ENCODE measurements around the gene ADGRL1. TPM values are rescaled to one million over a fixed set of nuclear protein-coding genes. Genes with fewer than 3 reads are reported as not detected.
"Not testable (repeated sequence)": the region's sequence is repeated elsewhere in the genome, so short reads cannot be mapped to it uniquely, and the experiment has no call there.

Gene ADGRL1
- total RNA-seq, 2 experiments from 2014 or later, result 22.2 to 23.9 TPM

- DNase-seq (peak in 8 of 14 experiments; percentile 9 to 73 (median 20)), ATAC-seq (ENCODE audit: poor library complexity) (peak; percentile 18)
- CTCF ChIA-PET; H3K27ac Mint-ChIP-seq; H3K9me3 ChIP-seq (ENCODE audit: control insufficient read depth in 1 of 2, insufficient read depth in 1 of 2, low read length in 2 of 2); H3K27me3 ChIP-seq (ENCODE audit: control insufficient read depth in 1 of 2, insufficient read depth in 2 of 2, low read length in 2 of 2); H3K27ac ChIP-seq (ENCODE audit: low read depth in 1 of 2, low read length in 2 of 2); H3K27me3 Mint-ChIP-seq; H3K4me3 ChIP-seq (ENCODE audit: low read length); H3K9me3 Mint-ChIP-seq; H3K36me3 ChIP-seq (ENCODE audit: insufficient read depth, low read length); H3K4me3 Mint-ChIP-seq: not testable (repeated sequence)
- intact Hi-C loops (cut with DNase I, micrococcal nuclease), result loop anchor here in 1 of 2 experiments (5.0 kb wide), 1 partner anchor 324 kb away; no protein-coding TSS in a partner anchor
- H3K4me1 ChIP-seq (ENCODE audit: insufficient read depth, low read length), result peaks cover 38% of the 10 kb centered on the region
- POLR2A ChIA-PET, result interaction anchor here (0.6 to 1.2 kb wide), 2 partner anchors 69 to 289 kb away, joined by 3 to 4 read pairs; partner anchors contain the start of gene ASF1B
- H3K4me1 Mint-ChIP-seq (ENCODE audit: low read depth), result peaks cover 53% of the 10 kb centered on the region
- peaks cover 13% of the 10 kb centered on the region for H3K36me3 Mint-ChIP-seq (ENCODE audit: low read depth)
Observed at GRCh38 chr19:14206308-14206707, 339 bp upstream of the ADGRL1 start.

- POLR2A ChIA-PET, result interaction anchor here (0.6 kb wide), 1 partner anchor 416 kb away, joined by 3 read pairs; no protein-coding TSS in a partner anchor
- H3K4me1 ChIP-seq (ENCODE audit: insufficient read depth, low read length), result peaks cover 43% of the 10 kb centered on the region
- not testable (repeated sequence) for H3K9me3 ChIP-seq (ENCODE audit: control insufficient read depth in 1 of 2, insufficient read depth in 1 of 2, low read length in 2 of 2); H3K27me3 Mint-ChIP-seq; H3K9me3 Mint-ChIP-seq; H3K36me3 ChIP-seq (ENCODE audit: insufficient read depth, low read length); H3K27ac ChIP-seq (ENCODE audit: low read depth in 1 of 2, low read length in 2 of 2); DNase-seq; ATAC-seq (ENCODE audit: poor library complexity); H3K27me3 ChIP-seq (ENCODE audit: control insufficient read depth in 1 of 2, insufficient read depth in 2 of 2, low read length in 2 of 2)
- H3K4me3 ChIP-seq (ENCODE audit: low read length), result peak overlapping the region; percentile 44
- peak overlapping the region; percentile 92 for H3K4me3 Mint-ChIP-seq
- H3K4me1 Mint-ChIP-seq (ENCODE audit: low read depth), result peaks cover 59% of the 10 kb centered on the region
- H3K36me3 Mint-ChIP-seq (ENCODE audit: low read depth), result peaks cover 13% of the 10 kb centered on the region
- intact Hi-C loops (cut with DNase I, micrococcal nuclease), result loop anchor here in 1 of 2 experiments (5.0 kb wide), 1 partner anchor 323 kb away; no protein-coding TSS in a partner anchor
- CTCF ChIA-PET, result interaction anchor here (1.0 kb wide), 1 partner anchor 68 kb away, joined by 3 read pairs; the partner anchor contains the start of gene ASF1B
- peak overlapping the region; percentile 85 for H3K27ac Mint-ChIP-seq
Observed at GRCh38 chr19:14204676-14205451, 1.1 kb downstream of the ADGRL1 start.

- H3K27me3 ChIP-seq (ENCODE audit: control insufficient read depth in 1 of 2, insufficient read depth in 2 of 2, low read length in 2 of 2); H3K27me3 Mint-ChIP-seq; H3K9me3 Mint-ChIP-seq; ATAC-seq (ENCODE audit: poor library complexity); H3K36me3 ChIP-seq (ENCODE audit: insufficient read depth, low read length); H3K4me3 ChIP-seq (ENCODE audit: low read length); POLR2A ChIA-PET; H3K27ac ChIP-seq (ENCODE audit: low read depth in 1 of 2, low read length in 2 of 2); intact Hi-C loops (cut with DNase I, micrococcal nuclease); DNase-seq; H3K9me3 ChIP-seq (ENCODE audit: control insufficient read depth in 1 of 2, insufficient read depth in 1 of 2, low read length in 2 of 2): not testable (repeated sequence)
- peaks cover 13% of the 10 kb centered on the region for H3K36me3 Mint-ChIP-seq (ENCODE audit: low read depth)
- peak overlapping the region; percentile 85 for H3K27ac Mint-ChIP-seq
- CTCF ChIA-PET, result interaction anchor here (0.9 kb wide), 1 partner anchor 68 kb away, joined by 3 read pairs; the partner anchor contains the start of gene ASF1B
- peaks cover 40% of the 10 kb centered on the region for H3K4me1 ChIP-seq (ENCODE audit: insufficient read depth, low read length)
- H3K4me3 Mint-ChIP-seq, result peak overlapping the region; percentile 92
- peaks cover 56% of the 10 kb centered on the region for H3K4me1 Mint-ChIP-seq (ENCODE audit: low read depth)
Observed at GRCh38 chr19:14204219-14204618, 1.8 kb downstream of the ADGRL1 start.

- Mint-ChIP-seq H3K4me1 (ENCODE audit: low read depth) (peaks cover 52% of the 10 kb centered on the region), H3K27ac (peak overlapping the region; percentile 85), H3K36me3 (ENCODE audit: low read depth) (peaks cover 13% of the 10 kb centered on the region), H3K4me3 (peak overlapping the region; percentile 92)
- DNase-seq; H3K27me3 Mint-ChIP-seq; H3K27me3 ChIP-seq (ENCODE audit: control insufficient read depth in 1 of 2, insufficient read depth in 2 of 2, low read length in 2 of 2); POLR2A ChIA-PET; ATAC-seq (ENCODE audit: poor library complexity); intact Hi-C loops (cut with DNase I, micrococcal nuclease); H3K9me3 ChIP-seq (ENCODE audit: control insufficient read depth in 1 of 2, insufficient read depth in 1 of 2, low read length in 2 of 2); H3K36me3 ChIP-seq (ENCODE audit: insufficient read depth, low read length); H3K27ac ChIP-seq (ENCODE audit: low read depth in 1 of 2, low read length in 2 of 2); H3K4me3 ChIP-seq (ENCODE audit: low read length); H3K9me3 Mint-ChIP-seq: not testable (repeated sequence)
- CTCF ChIA-PET, result interaction anchor here (0.9 kb wide), 1 partner anchor 67 kb away, joined by 3 read pairs; the partner anchor contains the start of gene ASF1B
- peaks cover 38% of the 10 kb centered on the region for H3K4me1 ChIP-seq (ENCODE audit: insufficient read depth, low read length)
Observed at GRCh38 chr19:14203788-14204187, 2.2 kb downstream of the ADGRL1 start.

All from CD4-positive, alpha-beta T cell (primary cell).